HG03520 (cell line): ENCODE data around the gene BHLHE23.
"Not testable (repeated sequence)": the region's sequence is repeated elsewhere in the genome, so short reads cannot be mapped to it uniquely, and the experiment has no call there.

Experiments used
- ATAC-seq: cut with Tn5 transposase; IDR thresholded peaks from one replicate; pipeline ENCODE4 v1.9.1; 2021; ENCODE audit warnings: mild to moderate bottlenecking, moderate library complexity; ENCODE audit not compliant: unreplicated experiment

The BHLHE23 gene

GRCh38 chr20:63043348-63044203, 36.8 kb upstream of the BHLHE23 start:
- ATAC-seq, result no peak

- ATAC-seq, result no peak
Measured at GRCh38 chr20:63042448-63043071, 35.8 kb upstream of the BHLHE23 start.

- ATAC-seq, result no peak
Measured at GRCh38 chr20:63041776-63042175, 35.0 kb upstream of the BHLHE23 start.

GRCh38 chr20:63037669-63038268, 31.0 kb upstream of the BHLHE23 start:
- no peak for ATAC-seq

- no peak for ATAC-seq
Measured at GRCh38 chr20:63036291-63036690, 29.5 kb upstream of the BHLHE23 start.

- no peak for ATAC-seq
Measured at GRCh38 chr20:63035603-63036185, 28.9 kb upstream of the BHLHE23 start.

- not testable (repeated sequence) for ATAC-seq
Measured at GRCh38 chr20:63034710-63035602, 28.2 kb upstream of the BHLHE23 start.

- ATAC-seq, result no peak
Measured at GRCh38 chr20:63033794-63034709, 27.3 kb upstream of the BHLHE23 start.

- ATAC-seq, result no peak
Measured at GRCh38 chr20:63032861-63033793, 26.4 kb upstream of the BHLHE23 start.

GRCh38 chr20:63032026-63032800, 25.4 kb upstream of the BHLHE23 start:
- ATAC-seq, result no peak

GRCh38 chr20:63031251-63032014, 24.7 kb upstream of the BHLHE23 start:
- no peak for ATAC-seq

GRCh38 chr20:63029358-63030121, 22.8 kb upstream of the BHLHE23 start:
- no peak for ATAC-seq

- ATAC-seq, result no peak
Measured at GRCh38 chr20:63028461-63028921, 21.7 kb upstream of the BHLHE23 start.

- ATAC-seq, result no peak
Measured at GRCh38 chr20:63027922-63028389, 21.2 kb upstream of the BHLHE23 start.

- no peak for ATAC-seq
Measured at GRCh38 chr20:63027221-63027921, 20.6 kb upstream of the BHLHE23 start.
